ENCODE measurements around the gene TEN1. TPM values are rescaled to one million over a fixed set of nuclear protein-coding genes. Genes with fewer than 3 reads are reported as not detected.

The TEN1 gene, protein sequence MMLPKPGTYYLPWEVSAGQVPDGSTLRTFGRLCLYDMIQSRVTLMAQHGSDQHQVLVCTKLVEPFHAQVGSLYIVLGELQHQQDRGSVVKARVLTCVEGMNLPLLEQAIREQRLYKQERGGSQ
- total RNA-seq (2022) (15.3 and 15.8 TPM in 2 replicates), Bru-seq, nascent RNA (percentile 50 among the genes with signal in this experiment), BruChase-seq, experiment 1, labeled RNA remaining after a 6-hour chase (percentile 84 among the genes with signal in this experiment), BruChase-seq, experiment 2, labeled RNA remaining after a 2-hour chase (percentile 73 among the genes with signal in this experiment)
- long read RNA-seq, transcript TEN1-201 (4 exons, 994 nt): major isoform, 24 of 26 reads
- long read RNA-seq, partial matches to known transcripts: 1 of 26 reads
- long read RNA-seq, other reads (novel, unspliced or antisense): 1 of 26 reads

DNA sequence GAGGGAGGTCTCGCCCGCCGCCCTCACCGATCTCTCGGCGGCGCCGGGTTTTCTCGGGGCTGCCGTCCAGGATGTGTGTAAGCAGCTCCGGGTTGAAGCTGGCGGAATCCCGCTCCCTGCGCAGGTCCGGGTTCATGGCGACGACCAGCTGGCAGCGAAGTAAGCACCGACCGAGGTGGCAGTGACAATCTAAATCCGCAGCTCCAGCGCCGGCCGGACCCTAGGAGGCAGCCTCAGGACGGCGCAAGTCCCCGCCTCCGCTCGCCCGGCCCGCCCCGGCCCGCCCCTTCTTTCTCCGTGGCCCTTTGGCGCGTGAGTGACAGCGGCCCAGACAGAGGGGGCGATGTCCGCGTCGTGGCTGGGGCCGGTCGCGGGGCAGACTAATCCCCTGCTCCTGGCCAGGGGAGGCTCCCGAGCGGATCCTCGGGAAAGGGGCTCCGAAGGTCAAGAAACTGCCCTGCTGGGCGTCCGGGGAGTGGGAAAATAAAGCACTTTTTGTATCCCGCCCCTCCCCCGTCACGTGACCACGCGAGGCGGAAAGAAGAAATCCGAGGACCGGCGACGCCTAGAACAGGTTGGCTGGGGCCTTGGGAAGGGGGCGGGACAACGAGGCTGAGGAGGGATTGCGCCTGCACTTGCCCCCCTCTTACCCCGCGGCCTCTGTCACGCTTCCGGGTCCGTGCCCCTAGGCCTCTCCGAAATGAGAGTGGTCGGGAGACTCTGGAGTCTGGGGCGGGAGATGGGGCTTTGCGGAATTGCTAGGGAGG lies at the start of gene TEN1, which contains the start of gene ACOX1:
Gene TEN1, plus strand, starts transcription at position 303 of the 767 bp plus-strand sequence. CDS start 6,953 bp downstream, outside the sequence.
Gene ACOX1, minus strand, starts transcription at position 229 of the 767 bp plus-strand sequence. Its CDS starts 93 bp downstream, at position 136.
- Mint-ChIP-seq H3K36me3 (ENCODE audit: insufficient read depth, unreplicated experiment) (peaks cover 63% of the 10 kb centered on the region), H3K27ac (ENCODE audit: unreplicated experiment) (peak within 1 kb of the TSS; percentile 95), H3K27me3 (ENCODE audit: unreplicated experiment) (no peaks in the 10 kb centered on the region), H3K4me3 (ENCODE audit: low read depth, unreplicated experiment) (peak within 1 kb of the TSS; percentile 79), H3K9me3 (ENCODE audit: low read depth, unreplicated experiment) (no peaks in the 10 kb centered on the region), H3K4me1 (ENCODE audit: low read depth, unreplicated experiment) (peaks cover 48% of the 10 kb centered on the region)
- intact Hi-C loops (cut with micrococcal nuclease; ENCODE audit: unreplicated experiment): no loop called here
- BruUV-seq (replicated peaks): no TSS peak
- TF ChIP-seq, protein P1, sequence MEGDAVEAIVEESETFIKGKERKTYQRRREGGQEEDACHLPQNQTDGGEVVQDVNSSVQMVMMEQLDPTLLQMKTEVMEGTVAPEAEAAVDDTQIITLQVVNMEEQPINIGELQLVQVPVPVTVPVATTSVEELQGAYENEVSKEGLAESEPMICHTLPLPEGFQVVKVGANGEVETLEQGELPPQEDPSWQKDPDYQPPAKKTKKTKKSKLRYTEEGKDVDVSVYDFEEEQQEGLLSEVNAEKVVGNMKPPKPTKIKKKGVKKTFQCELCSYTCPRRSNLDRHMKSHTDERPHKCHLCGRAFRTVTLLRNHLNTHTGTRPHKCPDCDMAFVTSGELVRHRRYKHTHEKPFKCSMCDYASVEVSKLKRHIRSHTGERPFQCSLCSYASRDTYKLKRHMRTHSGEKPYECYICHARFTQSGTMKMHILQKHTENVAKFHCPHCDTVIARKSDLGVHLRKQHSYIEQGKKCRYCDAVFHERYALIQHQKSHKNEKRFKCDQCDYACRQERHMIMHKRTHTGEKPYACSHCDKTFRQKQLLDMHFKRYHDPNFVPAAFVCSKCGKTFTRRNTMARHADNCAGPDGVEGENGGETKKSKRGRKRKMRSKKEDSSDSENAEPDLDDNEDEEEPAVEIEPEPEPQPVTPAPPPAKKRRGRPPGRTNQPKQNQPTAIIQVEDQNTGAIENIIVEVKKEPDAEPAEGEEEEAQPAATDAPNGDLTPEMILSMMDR (IDR thresholded peaks at IDR 0.05; ENCODE audit: unreplicated experiment): no peak
- DNase-seq: peak; percentile 98
- CTCF ChIA-PET: interaction anchor here (0.7 to 1.2 kb wide), 4 partner anchors 14 to 74 kb away, joined by 3 to 4 read pairs (median 3); partner anchors contain the start of gene MRPL38

DNA sequence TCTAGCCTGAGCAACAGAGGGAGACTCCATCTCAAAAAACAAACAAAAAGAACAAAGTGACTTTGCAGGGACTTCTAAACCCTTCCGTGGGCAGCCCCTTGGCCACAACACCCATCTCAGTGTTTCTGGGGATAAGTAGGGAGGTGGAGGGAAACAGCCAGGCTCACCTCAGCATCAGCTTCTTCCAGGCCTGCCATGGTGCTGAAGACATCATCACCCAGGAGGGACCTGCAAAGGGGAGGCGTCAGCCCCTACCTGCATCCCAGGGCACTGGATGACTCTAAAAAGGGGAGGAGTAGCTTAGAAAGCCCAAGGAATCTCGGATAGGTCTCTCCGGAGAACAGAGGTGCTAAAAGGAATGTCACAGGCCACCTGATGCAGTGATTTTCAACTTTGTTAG lies 48.0 kb upstream of the TEN1 start:
- BruUV-seq (replicated peaks): no TSS peak
- intact Hi-C loops (cut with micrococcal nuclease; ENCODE audit: unreplicated experiment): no loop called here
- Mint-ChIP-seq H3K27me3 (ENCODE audit: unreplicated experiment) (no peaks in the 10 kb centered on the region), H3K4me1 (ENCODE audit: low read depth, unreplicated experiment) (no peaks in the 10 kb centered on the region), H3K4me3 (ENCODE audit: low read depth, unreplicated experiment) (no peak overlapping the region), H3K9me3 (ENCODE audit: low read depth, unreplicated experiment) (no peaks in the 10 kb centered on the region), H3K36me3 (ENCODE audit: insufficient read depth, unreplicated experiment) (no peaks in the 10 kb centered on the region), H3K27ac (ENCODE audit: unreplicated experiment) (no peak overlapping the region)
- DNase-seq: no peak
- CTCF ChIA-PET: no interaction called here
- TF ChIP-seq, protein P1 (IDR thresholded peaks at IDR 0.05; ENCODE audit: unreplicated experiment): no peak

DNA sequence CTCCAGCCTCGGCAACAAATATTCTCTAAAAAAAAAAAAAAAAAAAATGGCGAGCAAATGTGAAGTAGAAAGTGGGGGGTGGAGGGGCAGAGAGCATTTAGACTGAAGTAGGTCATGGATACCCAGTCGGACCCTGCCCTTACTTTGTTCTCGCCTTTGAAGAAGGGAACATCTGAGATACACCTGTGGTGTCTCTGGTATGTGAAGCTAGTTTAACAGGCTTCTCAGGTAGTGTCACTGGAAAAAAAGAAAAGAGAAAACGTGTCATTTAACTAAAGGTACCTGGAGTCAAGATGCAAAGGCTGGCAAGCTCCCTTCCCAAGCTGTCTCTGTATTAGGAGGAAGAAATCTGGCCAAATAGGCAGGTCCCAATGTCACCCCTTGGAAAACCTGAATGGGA lies 46.2 kb upstream of the TEN1 start:
- Mint-ChIP-seq H3K27me3 (ENCODE audit: unreplicated experiment) (no peaks in the 10 kb centered on the region), H3K4me1 (ENCODE audit: low read depth, unreplicated experiment) (no peaks in the 10 kb centered on the region), H3K36me3 (ENCODE audit: insufficient read depth, unreplicated experiment) (no peaks in the 10 kb centered on the region), H3K27ac (ENCODE audit: unreplicated experiment) (no peak overlapping the region), H3K4me3 (ENCODE audit: low read depth, unreplicated experiment) (no peak overlapping the region), H3K9me3 (ENCODE audit: low read depth, unreplicated experiment) (no peaks in the 10 kb centered on the region)
- CTCF ChIA-PET: no interaction called here
- TF ChIP-seq, protein P1 (IDR thresholded peaks at IDR 0.05; ENCODE audit: unreplicated experiment): no peak
- DNase-seq: no peak
- BruUV-seq (replicated peaks): no TSS peak
- intact Hi-C loops (cut with micrococcal nuclease; ENCODE audit: unreplicated experiment): no loop called here

DNA sequence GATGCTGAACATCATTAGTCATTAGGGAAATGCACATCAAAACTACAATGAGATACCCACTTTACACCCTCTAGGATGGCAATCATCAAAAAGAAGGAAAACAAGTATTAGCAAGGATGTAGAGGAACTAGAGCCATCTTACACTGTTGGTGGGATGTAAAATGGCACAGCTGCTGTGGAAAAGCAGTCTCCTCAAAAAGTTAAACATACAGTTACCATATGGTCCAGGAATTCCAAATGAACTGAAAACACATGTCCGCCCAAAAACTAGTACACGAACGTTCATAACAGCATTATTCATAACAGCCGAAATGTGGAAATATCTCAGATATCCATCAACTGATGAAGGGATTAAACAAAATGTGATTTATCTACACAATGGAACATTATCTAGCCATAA lies 45.2 kb upstream of the TEN1 start:
- no TSS peak for BruUV-seq (replicated peaks)
- CTCF ChIA-PET: no interaction called here
- no peak for DNase-seq

More for the DNA sequence above, 45.2 kb upstream of the TEN1 start:
- no peaks in the 10 kb centered on the region for H3K36me3 Mint-ChIP-seq (ENCODE audit: insufficient read depth, unreplicated experiment)
- H3K27ac Mint-ChIP-seq (ENCODE audit: unreplicated experiment): no peak overlapping the region
- intact Hi-C loops (cut with micrococcal nuclease; ENCODE audit: unreplicated experiment): no loop called here
- H3K4me3 Mint-ChIP-seq (ENCODE audit: low read depth, unreplicated experiment): no peak overlapping the region
- H3K9me3 Mint-ChIP-seq (ENCODE audit: low read depth, unreplicated experiment): no peaks in the 10 kb centered on the region
- TF ChIP-seq, protein P1 (IDR thresholded peaks at IDR 0.05; ENCODE audit: unreplicated experiment): no peak
- no peaks in the 10 kb centered on the region for H3K4me1 Mint-ChIP-seq (ENCODE audit: low read depth, unreplicated experiment)
- no peaks in the 10 kb centered on the region for H3K27me3 Mint-ChIP-seq (ENCODE audit: unreplicated experiment)
